Keratinocyte (primary cell): ENCODE results near the gene PAIP2B.
"Not testable (repeated sequence)": the region's sequence is repeated elsewhere in the genome, so short reads cannot be mapped to it uniquely, and the experiment has no call there.

Source experiments
- EZH2 ChIP-seq: IDR thresholded peaks from one replicate; pipeline ENCODE4 v1.6.1; 2012; ENCODE audit warnings: inconsistent platforms, mild to moderate bottlenecking, low read length, moderate library complexity
- TF ChIP-seq, protein P1 (sequence below), 3 experiments: IDR thresholded peaks in 1 of 3; conservative IDR thresholded peaks in 1 of 3; optimal IDR thresholded peaks in 1 of 3; 2 replicates in 2 of 3; 3 replicates in 1 of 3; pipeline versions ENCODE3 to v1.5.1; 2011; ENCODE audit warnings: low read length in 3 of 3, mild to moderate bottlenecking in 3 of 3, moderate library complexity in 2 of 3, control low read depth in 1 of 3, inconsistent platforms in 1 of 3; ENCODE audit not compliant: insufficient read depth in 2 of 3; ENCODE audit errors: extremely low read depth in 1 of 3

DNA sequence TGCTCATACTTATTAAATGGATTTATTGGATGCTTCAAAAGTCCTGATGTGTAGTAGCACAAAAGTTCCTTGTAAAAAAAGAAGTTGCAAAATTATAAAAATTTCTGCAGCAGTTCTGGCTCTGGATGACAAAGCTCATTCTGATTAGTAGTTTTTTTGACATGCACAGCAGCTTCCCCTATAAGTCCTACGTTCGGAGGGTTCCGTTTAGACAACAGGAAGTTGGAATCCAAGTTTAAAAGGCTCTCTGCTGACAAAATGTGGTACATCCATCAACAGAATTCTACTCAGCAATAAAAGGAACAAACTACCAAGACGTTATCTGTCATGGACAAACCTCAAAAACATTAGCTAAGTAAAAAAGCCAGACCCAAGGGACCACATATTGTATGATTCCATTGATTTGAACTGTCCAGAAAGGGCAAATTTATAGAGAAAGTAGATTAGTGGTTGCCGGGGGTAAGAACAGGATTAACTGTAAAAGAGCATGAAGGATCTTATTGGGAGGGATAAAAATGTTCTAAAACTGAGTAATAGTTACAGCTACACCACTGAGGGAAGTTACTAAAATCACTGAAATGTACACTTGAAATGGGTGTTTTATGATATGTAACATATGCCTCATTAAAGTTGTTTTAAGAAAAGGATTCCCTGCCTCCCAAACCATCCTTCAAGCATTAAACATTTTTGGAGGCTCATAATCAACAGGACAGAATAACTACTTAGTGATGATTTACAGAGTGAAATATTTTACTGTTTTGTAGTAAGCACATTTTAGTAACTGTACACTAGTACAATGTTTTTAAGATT, 43.4 kb downstream of the PAIP2B start:
- TF ChIP-seq, protein P1, sequence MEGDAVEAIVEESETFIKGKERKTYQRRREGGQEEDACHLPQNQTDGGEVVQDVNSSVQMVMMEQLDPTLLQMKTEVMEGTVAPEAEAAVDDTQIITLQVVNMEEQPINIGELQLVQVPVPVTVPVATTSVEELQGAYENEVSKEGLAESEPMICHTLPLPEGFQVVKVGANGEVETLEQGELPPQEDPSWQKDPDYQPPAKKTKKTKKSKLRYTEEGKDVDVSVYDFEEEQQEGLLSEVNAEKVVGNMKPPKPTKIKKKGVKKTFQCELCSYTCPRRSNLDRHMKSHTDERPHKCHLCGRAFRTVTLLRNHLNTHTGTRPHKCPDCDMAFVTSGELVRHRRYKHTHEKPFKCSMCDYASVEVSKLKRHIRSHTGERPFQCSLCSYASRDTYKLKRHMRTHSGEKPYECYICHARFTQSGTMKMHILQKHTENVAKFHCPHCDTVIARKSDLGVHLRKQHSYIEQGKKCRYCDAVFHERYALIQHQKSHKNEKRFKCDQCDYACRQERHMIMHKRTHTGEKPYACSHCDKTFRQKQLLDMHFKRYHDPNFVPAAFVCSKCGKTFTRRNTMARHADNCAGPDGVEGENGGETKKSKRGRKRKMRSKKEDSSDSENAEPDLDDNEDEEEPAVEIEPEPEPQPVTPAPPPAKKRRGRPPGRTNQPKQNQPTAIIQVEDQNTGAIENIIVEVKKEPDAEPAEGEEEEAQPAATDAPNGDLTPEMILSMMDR (optimal IDR thresholded peaks at IDR 0.05 in 1 of 3, IDR thresholded peaks at IDR 0.05 in 1 of 3, conservative IDR thresholded peaks at IDR 0.05 in 1 of 3; ENCODE audit: extremely low read depth in 1 of 3, insufficient read depth in 2 of 3, low read length in 3 of 3): not testable (repeated sequence)
- not testable (repeated sequence) for TF ChIP-seq EZH2
